K562 (cell line): ENCODE results near the gene TF. TPM values are rescaled to one million over a fixed set of nuclear protein-coding genes. Genes with fewer than 3 reads are reported as not detected.

Experiments
- polyA plus RNA-seq, 8 experiments: library from polyadenylated mRNA; depleted of rRNA in 4 of 8; stranded (reverse) in 5 of 8; unstranded in 3 of 8; fragments of >200 nt; fragmentation: Nextera tagmentation in 2 of 8; fragmentation: Illumina TruSeq in 1 of 8; extraction: Ambion mirVana in 2 of 8; extraction: Trizol in 1 of 8; gene quantifications; 2 replicates each; pipeline versions ENCODE4 v1.2.1 to v1.2.3, GENCODE V29; 2011 to 2014; ENCODE audit warnings: inconsistent platforms in 1 of 8, missing spikeins in 1 of 8
- small RNA-seq: library from RNA; depleted of rRNA; stranded (forward); fragments of <200 nt; gene quantifications from one replicate; pipeline ENCODE3, GENCODE V24; 2014
- total RNA-seq, 7 experiments: library from RNA; depleted of rRNA in 6 of 7; stranded (reverse); fragments of >200 nt in 6 of 7; fragmentation: Illumina TruSeq in 2 of 7; extraction: Trizol in 2 of 7; gene quantifications; 2 replicates each; pipeline versions ENCODE4 v1.2.1 to v1.2.3, GENCODE V29; 2011 to 2021; ENCODE audit warnings: low replicate concordance in 1 of 7

The TF gene
- total and polyA plus RNA-seq, 9 of the 15 experiments (the other 6 are each of a cell fraction or from before 2014, with no cell fraction given): 0.09 to 9.2 (median 3.1) TPM

Small RNA genes lying within 50 kb of the gene (small RNA-seq; reads per million reads assigned to genes)
- gene RNA5SP140: 0.11 reads per million

Other genes with a start within 250 kb of the TF start
- 78.4 and 82.3 TPM in 2 replicates for gene CDV3, start 172.7 kb upstream of the TF start, total RNA-seq (2014; rRNA removed)
- gene CDV3, start 172.7 kb upstream of the TF start, total RNA-seq (2014; rRNA removed; fragmentation: Illumina TruSeq; extraction: Trizol): 116 and 133 TPM in 2 replicates
- gene CDV3, start 172.7 kb upstream of the TF start, total RNA-seq (2015; rRNA removed; fragmentation: Illumina TruSeq; extraction: Trizol): 120 and 128 TPM in 2 replicates
- gene CDV3, start 172.7 kb upstream of the TF start, total RNA-seq (2021): 121 and 123 TPM in 2 replicates
- 68.6 and 75.1 TPM in 2 replicates for gene CDV3, start 172.7 kb upstream of the TF start, polyA plus RNA-seq (2011; rRNA removed)
- gene CDV3, start 172.7 kb upstream of the TF start, polyA plus RNA-seq (2014; fragmentation: Illumina TruSeq; extraction: Trizol): 112 and 120 TPM in 2 replicates
- 100 to 1,000 TPM in 1 of 2 experiments, 10 to 100 TPM in 1; 72.3 to 273 TPM for gene CDV3, start 172.7 kb upstream of the TF start, polyA plus RNA-seq (2014; fragmentation: Nextera tagmentation; extraction: Ambion mirVana)
- 83.4 and 86.2 TPM in 2 replicates for gene CDV3, start 172.7 kb upstream of the TF start, polyA plus RNA-seq (2014; rRNA removed)
- gene TOPBP1, start 84.5 kb upstream of the TF start, total RNA-seq (2014; rRNA removed): 46.1 and 46.7 TPM in 2 replicates
- gene TOPBP1, start 84.5 kb upstream of the TF start, total RNA-seq (2014; rRNA removed; fragmentation: Illumina TruSeq; extraction: Trizol): 74.4 and 78.9 TPM in 2 replicates
- 76.8 and 77.6 TPM in 2 replicates for gene TOPBP1, start 84.5 kb upstream of the TF start, total RNA-seq (2015; rRNA removed; fragmentation: Illumina TruSeq; extraction: Trizol)
- gene TOPBP1, start 84.5 kb upstream of the TF start, total RNA-seq (2021): 44.7 and 49.1 TPM in 2 replicates
- 72.3 and 77.3 TPM in 2 replicates for gene TOPBP1, start 84.5 kb upstream of the TF start, polyA plus RNA-seq (2011; rRNA removed)
- 51.9 and 58.2 TPM in 2 replicates for gene TOPBP1, start 84.5 kb upstream of the TF start, polyA plus RNA-seq (2014; fragmentation: Illumina TruSeq; extraction: Trizol)
- 10 to 100 TPM; 16.6 to 20.1 TPM for gene TOPBP1, start 84.5 kb upstream of the TF start, polyA plus RNA-seq (2014; fragmentation: Nextera tagmentation; extraction: Ambion mirVana)
- 45.3 and 59.7 TPM in 2 replicates for gene TOPBP1, start 84.5 kb upstream of the TF start, polyA plus RNA-seq (2014; rRNA removed)
- gene SRPRB, start 59.4 kb downstream of the TF start, total RNA-seq (2014; rRNA removed): 37.7 and 41.9 TPM in 2 replicates
- gene SRPRB, start 59.4 kb downstream of the TF start, total RNA-seq (2014; rRNA removed; fragmentation: Illumina TruSeq; extraction: Trizol): 59.5 and 64.5 TPM in 2 replicates
- 37.2 and 41.4 TPM in 2 replicates for gene SRPRB, start 59.4 kb downstream of the TF start, total RNA-seq (2015; rRNA removed; fragmentation: Illumina TruSeq; extraction: Trizol)
- 57.3 and 60.9 TPM in 2 replicates for gene SRPRB, start 59.4 kb downstream of the TF start, total RNA-seq (2021)
- gene SRPRB, start 59.4 kb downstream of the TF start, polyA plus RNA-seq (2011; rRNA removed): 48.6 and 66.0 TPM in 2 replicates
- 43.8 and 51.1 TPM in 2 replicates for gene SRPRB, start 59.4 kb downstream of the TF start, polyA plus RNA-seq (2014; fragmentation: Illumina TruSeq; extraction: Trizol)
- gene SRPRB, start 59.4 kb downstream of the TF start, polyA plus RNA-seq (2014; fragmentation: Nextera tagmentation; extraction: Ambion mirVana): 10 to 100 TPM; 29.5 to 37.5 TPM
- 37.2 and 48.4 TPM in 2 replicates for gene SRPRB, start 59.4 kb downstream of the TF start, polyA plus RNA-seq (2014; rRNA removed)
- 0.82 and 0.98 TPM in 2 replicates for gene RAB6B, start 149.5 kb downstream of the TF start, total RNA-seq (2014; rRNA removed)
- gene RAB6B, start 149.5 kb downstream of the TF start, total RNA-seq (2014; rRNA removed; fragmentation: Illumina TruSeq; extraction: Trizol): 1.5 and 1.7 TPM in 2 replicates
- 0.69 and 1.4 TPM in 2 replicates for gene RAB6B, start 149.5 kb downstream of the TF start, total RNA-seq (2015; rRNA removed; fragmentation: Illumina TruSeq; extraction: Trizol)
- gene RAB6B, start 149.5 kb downstream of the TF start, total RNA-seq (2021): 9.8 and 11.4 TPM in 2 replicates
- gene RAB6B, start 149.5 kb downstream of the TF start, polyA plus RNA-seq (2011; rRNA removed): 11.3 and 18.1 TPM in 2 replicates
- 5.2 and 6.3 TPM in 2 replicates for gene RAB6B, start 149.5 kb downstream of the TF start, polyA plus RNA-seq (2014; fragmentation: Illumina TruSeq; extraction: Trizol)
- gene RAB6B, start 149.5 kb downstream of the TF start, polyA plus RNA-seq (2014; fragmentation: Nextera tagmentation; extraction: Ambion mirVana): under 1 TPM; 0.60 to 0.97 TPM
- gene RAB6B, start 149.5 kb downstream of the TF start, polyA plus RNA-seq (2014; rRNA removed): 3.0 and 6.7 TPM in 2 replicates